T-cell (primary cell): Measurements from ENCODE around the gene EFCAB6. TPM values are rescaled to one million over a fixed set of nuclear protein-coding genes. Genes with fewer than 3 reads are reported as not detected.
A peak's percentile ranks its signal among the peaks of the same experiment; 100 is the strongest.

Experiments used
- ATAC-seq, 4 experiments: fragments of 200-7000 bp in 3 of 4; fragments of 150-1000 bp in 1 of 4; cut with Tn5 transposase; replicated peaks in 1 of 4; 1 replicate in 3 of 4; 2 replicates in 1 of 4; pipeline ENCODE4 v1.10.0; 2021; ENCODE audit warnings: moderate library complexity in 3 of 4, mild to moderate bottlenecking in 2 of 4, moderate number of reproducible peaks in 1 of 4
- CTCF ChIA-PET, 2 donors: fragments of 300-600 bp; sonication (Branson Sonifier 250); formaldehyde crosslinking; loops; one replicate each; lab custom pipeline; 2022; ENCODE audit warnings: antibody characterized with exemption in 2 of 2; lab: Charles Lee
- POLR2A ChIA-PET, 2 donors: fragments of 300-600 bp; sonication (Branson Sonifier 250); formaldehyde crosslinking; loops; one replicate each; lab custom pipeline; 2022; ENCODE audit warnings: antibody characterized with exemption in 2 of 2; lab: Charles Lee
- DNase-seq, 35 experiments: peaks; one replicate each; pipeline versions ENCODE4 v3.0.0 to v3.0.0-alpha.2; 2013 to 2023
- H3K27ac ChIP-seq: one replicate; pipeline ENCODE4 v1.5.1; 2013; ENCODE audit warnings: low read length
- H3K27me3 ChIP-seq, 2 experiments: replicated peaks in 1 of 2; 1 replicate in 1 of 2; 2 replicates in 1 of 2; pipeline versions ENCODE4 v1.6.1 to v1.7.0; 2013; ENCODE audit warnings: low read length in 1 of 2, mixed read lengths in 1 of 2; ENCODE audit not compliant: control insufficient read depth in 2 of 2, insufficient read depth in 2 of 2; ENCODE audit errors: extremely low read depth in 1 of 2
- H3K36me3 ChIP-seq, 2 donors: 1 replicate in 1 of 2; 2 replicates in 1 of 2; pipeline versions ENCODE4 v1.6.1 to v1.7.0; 2013; ENCODE audit warnings: low read length in 1 of 2; ENCODE audit not compliant: control insufficient read depth in 2 of 2, insufficient read depth in 1 of 2; ENCODE audit errors: extremely low read depth in 1 of 2
- H3K4me1 ChIP-seq, 2 experiments: 1 replicate in 1 of 2; 2 replicates in 1 of 2; pipeline versions ENCODE4 v1.6.1 to v1.7.0; 2013; ENCODE audit warnings: low read length in 2 of 2, mixed read lengths in 1 of 2; ENCODE audit not compliant: insufficient read depth in 2 of 2, control insufficient read depth in 1 of 2; ENCODE audit errors: extremely low read depth in 1 of 2
- H3K4me3 ChIP-seq, 2 donors: 1 replicate in 1 of 2; 2 replicates in 1 of 2; pipeline versions ENCODE4 v1.5.1 to v1.7.0; 2013; ENCODE audit warnings: mild to moderate bottlenecking in 2 of 2, low read length in 1 of 2, moderate library complexity in 1 of 2; ENCODE audit not compliant: control insufficient read depth in 1 of 2; ENCODE audit errors: extremely low read depth in 1 of 2
- H3K9me3 ChIP-seq: 2 replicates; pipeline ENCODE4 v1.7.0; 2013
- H3K27ac Mint-ChIP-seq, 2 donors: one replicate each; pipeline ENCODE4 v1.8.0; 2020 to 2021; ENCODE audit warnings: mild to moderate bottlenecking in 2 of 2, mixed read lengths in 2 of 2
- H3K27me3 Mint-ChIP-seq, 2 donors: one replicate each; pipeline ENCODE4 v1.8.0; 2021 to 2022; ENCODE audit warnings: mixed read lengths in 2 of 2
- H3K36me3 Mint-ChIP-seq: one replicate; pipeline ENCODE4 v1.8.0; 2021; ENCODE audit warnings: mixed read lengths
- H3K4me1 Mint-ChIP-seq, 3 donors: one replicate each; pipeline ENCODE4 v1.8.0; 2020 to 2022; ENCODE audit warnings: mixed read lengths in 3 of 3, mild to moderate bottlenecking in 1 of 3
- H3K4me3 Mint-ChIP-seq, 3 donors: one replicate each; pipeline ENCODE4 v1.8.0; 2020 to 2022; ENCODE audit warnings: mild to moderate bottlenecking in 3 of 3, mixed read lengths in 3 of 3, moderate library complexity in 3 of 3
- H3K9me3 Mint-ChIP-seq, 3 donors: one replicate each; pipeline ENCODE4 v1.8.0; 2020 to 2022; ENCODE audit warnings: mixed read lengths in 3 of 3
- WGBS: methylation state at CpG from one replicate; pipeline ENCODE4 v1.1.5; 2013; ENCODE audit warnings: missing lambda C conversion rate; ENCODE audit not compliant: insufficient coverage; 5-methylcytosine and 5-hydroxymethylcytosine counted together
- total RNA-seq, 35 experiments: library from RNA in 6 of 35; stranded (reverse) in 6 of 35; fragments of 120-200 nt in 1 of 35; gene quantifications; one replicate each; pipeline versions ENCODE4 v1.2.1 to v1.2.4 and lab custom pipeline; 2013 to 2026

EFCAB6 gene
- total RNA-seq, 5 donors from 2014 or later (not counting 1 experiment from before 2014, with no cell fraction given): 0.26 to 0.89 (median 0.53) TPM

GRCh38 chr22:43734370-43735150 lies 77.5 kb downstream of the EFCAB6 start:
- ATAC-seq (no peak), DNase-seq (no peak)
- Histone ChIP-seq H3K4me3 (no peak overlapping the region), H3K4me1 (no peaks in the 10 kb centered on the region), H3K27ac (no peak overlapping the region), H3K9me3 (no peaks in the 10 kb centered on the region), H3K27me3 (peaks cover 0 to 6% of the 10 kb centered on the region in 2 experiments), H3K36me3 (no peaks in the 10 kb centered on the region)
- POLR2A ChIA-PET: no interaction called here
- Mint-ChIP-seq H3K9me3 (no peaks in the 10 kb centered on the region), H3K36me3 (no peaks in the 10 kb centered on the region), H3K4me3 (no peak overlapping the region), H3K4me1 (no peaks in the 10 kb centered on the region), H3K27ac (no peak overlapping the region), H3K27me3 (peaks cover 5 to 6% of the 10 kb centered on the region in 2 donors)
- no CpG with 5 or more reads among the region's 9 CpGs for WGBS
- CTCF ChIA-PET: no interaction called here

- H3K36me3 Mint-ChIP-seq: peaks cover 4% of the 10 kb centered on the region
- DNase-seq: no peak
- CTCF ChIA-PET: no interaction called here
- Histone ChIP-seq H3K9me3 (no peaks in the 10 kb centered on the region), H3K4me3 (no peak overlapping the region), H3K27me3 (peaks cover 0 to 6% of the 10 kb centered on the region in 2 experiments), H3K4me1 (no peaks in the 10 kb centered on the region), H3K27ac (no peak overlapping the region), H3K36me3 (no peaks in the 10 kb centered on the region)
- peaks cover 0 to 3% (median 0%) of the 10 kb centered on the region in 3 donors for H3K9me3 Mint-ChIP-seq
- ATAC-seq: no peak
- H3K4me1 Mint-ChIP-seq: no peaks in the 10 kb centered on the region
- no peak overlapping the region for H3K4me3 Mint-ChIP-seq
- no peak overlapping the region for H3K27ac Mint-ChIP-seq
- POLR2A ChIA-PET: no interaction called here
- H3K27me3 Mint-ChIP-seq: peaks cover 14 to 18% of the 10 kb centered on the region in 2 donors
- no CpG with 5 or more reads among the region's 2 CpGs for WGBS
These were observed 79.0 kb downstream of the EFCAB6 start for GRCh38 chr22:43733138-43733537.

- Histone ChIP-seq H3K27me3 (peaks cover 0 to 5% of the 10 kb centered on the region in 2 experiments), H3K27ac (no peak overlapping the region), H3K9me3 (no peaks in the 10 kb centered on the region), H3K4me3 (no peak overlapping the region), H3K36me3 (no peaks in the 10 kb centered on the region), H3K4me1 (no peaks in the 10 kb centered on the region)
- 76% methylated on average over 4 of the region's 5 CpGs for WGBS
- Mint-ChIP-seq H3K4me1 (no peaks in the 10 kb centered on the region), H3K36me3 (peaks cover 4% of the 10 kb centered on the region), H3K4me3 (no peak overlapping the region), H3K27me3 (peaks cover 14 to 20% of the 10 kb centered on the region in 2 donors), H3K9me3 (peaks cover 0 to 6% (median 0%) of the 10 kb centered on the region in 3 donors), H3K27ac (no peak overlapping the region)
- POLR2A ChIA-PET: no interaction called here
- ATAC-seq: no peak
- CTCF ChIA-PET: no interaction called here
- no peak for DNase-seq
These were observed 80.1 kb downstream of the EFCAB6 start for GRCh38 chr22:43731988-43732387.

- Histone ChIP-seq H3K36me3 (no peaks in the 10 kb centered on the region), H3K4me3 (no peak overlapping the region), H3K9me3 (no peaks in the 10 kb centered on the region), H3K27ac (no peak overlapping the region), H3K27me3 (no peaks in the 10 kb centered on the region), H3K4me1 (no peaks in the 10 kb centered on the region)
- H3K4me1 Mint-ChIP-seq: no peaks in the 10 kb centered on the region
- H3K27me3 Mint-ChIP-seq: peaks cover 14 to 20% of the 10 kb centered on the region in 2 donors
- no peak overlapping the region for H3K27ac Mint-ChIP-seq
- POLR2A ChIA-PET: no interaction called here
- no peak overlapping the region for H3K4me3 Mint-ChIP-seq
- CTCF ChIA-PET: interaction anchor here in 1 of 2 donors (0.5 kb wide), 1 partner anchor 1281 kb away, joined by 3 read pairs; no protein-coding TSS in a partner anchor
- peaks cover 4% of the 10 kb centered on the region for H3K36me3 Mint-ChIP-seq
- ATAC-seq (no peak), DNase-seq (no peak)
- H3K9me3 Mint-ChIP-seq: peaks cover 0 to 6% (median 0%) of the 10 kb centered on the region in 3 donors
- WGBS: 50% methylated on average over 1 of the region's 1 CpG
These were observed 85.1 kb downstream of the EFCAB6 start for GRCh38 chr22:43726964-43727543.

GRCh38 chr22:43726322-43726721 lies 85.8 kb downstream of the EFCAB6 start:
- no peak for DNase-seq
- no peaks in the 10 kb centered on the region for H3K9me3 ChIP-seq
- no peak for ATAC-seq
- H3K4me3 ChIP-seq: no peak overlapping the region
- Mint-ChIP-seq H3K27ac (no peak overlapping the region), H3K27me3 (peaks cover 14 to 20% of the 10 kb centered on the region in 2 donors), H3K36me3 (peaks cover 4% of the 10 kb centered on the region), H3K4me1 (no peaks in the 10 kb centered on the region), H3K9me3 (peaks cover 0 to 6% (median 0%) of the 10 kb centered on the region in 3 donors), H3K4me3 (no peak overlapping the region)
- no peak overlapping the region for H3K27ac ChIP-seq
- no peaks in the 10 kb centered on the region for H3K27me3 ChIP-seq
- H3K36me3 ChIP-seq: no peaks in the 10 kb centered on the region
- no peaks in the 10 kb centered on the region for H3K4me1 ChIP-seq
- ChIA-PET CTCF (no interaction called here), POLR2A (no interaction called here)

- no peaks in the 10 kb centered on the region for H3K9me3 ChIP-seq
- H3K27ac ChIP-seq: no peak overlapping the region
- Mint-ChIP-seq H3K4me1 (no peaks in the 10 kb centered on the region), H3K27ac (no peak overlapping the region), H3K9me3 (peaks cover 0 to 6% (median 0%) of the 10 kb centered on the region in 3 donors), H3K27me3 (peaks cover 8 to 15% of the 10 kb centered on the region in 2 donors), H3K36me3 (peaks cover 4% of the 10 kb centered on the region), H3K4me3 (no peak overlapping the region)
- peaks cover 0 to 3% of the 10 kb centered on the region in 2 experiments for H3K27me3 ChIP-seq
- H3K4me3 ChIP-seq: no peak overlapping the region
- H3K4me1 ChIP-seq: no peaks in the 10 kb centered on the region
- ATAC-seq (peak in 1 of 4 experiments; percentile 12), DNase-seq (no peak)
- CTCF ChIA-PET: no interaction called here
- H3K36me3 ChIP-seq: no peaks in the 10 kb centered on the region
- 93% methylated on average over 2 of the region's 3 CpGs for WGBS
- POLR2A ChIA-PET: no interaction called here
These were observed 88.3 kb downstream of the EFCAB6 start for GRCh38 chr22:43723816-43724215.
